CD4-positive, alpha-beta T cell treated with Interleukin-15 for 4 hours (primary cell): ENCODE results near the gene FOSL2.
"Not testable (repeated sequence)": the region's sequence is repeated elsewhere in the genome, so short reads cannot be mapped to it uniquely, and the experiment has no call there.

Source experiments
- DNase-seq: peaks from one replicate; pipeline ENCODE4 v3.0.0-alpha.2; 2020; ENCODE audit warnings: low spot score

FOSL2 gene

DNA sequence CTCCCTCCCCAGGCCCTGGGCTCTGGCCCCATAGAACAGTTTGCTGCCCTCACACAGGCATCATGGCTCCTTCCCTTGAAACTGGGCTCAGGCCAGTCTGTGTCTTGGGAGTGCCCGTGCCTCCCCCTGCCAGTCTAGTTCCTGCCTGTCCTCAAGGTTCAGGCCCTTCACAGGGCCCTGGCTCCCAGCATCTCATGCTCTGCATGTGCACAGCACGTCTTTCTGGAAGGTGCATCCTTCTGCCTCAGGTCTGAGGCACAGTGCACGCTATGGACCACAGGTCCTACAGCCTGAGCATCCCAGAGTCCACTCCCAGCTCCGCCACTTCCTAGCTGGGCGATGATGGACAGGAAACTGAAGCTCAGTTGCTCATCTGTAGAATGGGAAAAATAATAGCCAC lies 35.6 kb upstream of the FOSL2 start:
- no peak for DNase-seq

DNA sequence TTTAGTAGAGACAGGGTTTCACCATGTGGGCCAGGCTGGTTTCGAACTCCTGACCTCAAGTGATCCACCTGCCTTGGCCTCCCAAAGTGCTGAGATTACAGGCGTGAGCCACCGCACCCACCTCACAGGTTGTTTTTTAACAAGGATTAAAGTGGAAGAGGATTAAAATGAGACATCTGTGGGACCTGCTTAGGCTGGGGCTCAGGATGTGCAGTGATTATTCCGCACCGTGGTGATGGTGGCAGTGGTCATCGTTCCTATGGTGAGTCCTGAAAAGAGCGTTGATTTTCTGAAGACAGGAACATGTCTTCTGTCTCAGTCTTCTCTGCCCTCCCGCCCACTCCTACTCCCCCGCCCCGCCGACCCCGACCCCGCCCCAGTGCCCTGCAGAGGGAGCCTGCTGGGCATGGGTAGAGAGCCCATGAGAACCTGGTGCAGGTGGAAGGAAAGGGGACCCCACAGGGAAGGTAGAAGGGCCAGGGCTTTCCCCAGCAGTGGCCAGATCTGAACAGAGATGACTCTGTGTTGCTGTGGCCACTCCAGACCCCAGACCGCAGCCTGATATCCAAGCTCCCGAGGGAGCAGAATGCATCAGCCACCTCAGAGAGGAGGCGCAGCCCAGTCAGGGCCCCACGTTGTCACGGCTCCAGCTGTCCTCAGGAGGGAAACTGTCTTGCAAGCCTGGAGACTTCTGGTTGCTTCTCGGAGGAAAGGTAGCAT lies 34.5 kb upstream of the FOSL2 start:
- no peak for DNase-seq

DNA sequence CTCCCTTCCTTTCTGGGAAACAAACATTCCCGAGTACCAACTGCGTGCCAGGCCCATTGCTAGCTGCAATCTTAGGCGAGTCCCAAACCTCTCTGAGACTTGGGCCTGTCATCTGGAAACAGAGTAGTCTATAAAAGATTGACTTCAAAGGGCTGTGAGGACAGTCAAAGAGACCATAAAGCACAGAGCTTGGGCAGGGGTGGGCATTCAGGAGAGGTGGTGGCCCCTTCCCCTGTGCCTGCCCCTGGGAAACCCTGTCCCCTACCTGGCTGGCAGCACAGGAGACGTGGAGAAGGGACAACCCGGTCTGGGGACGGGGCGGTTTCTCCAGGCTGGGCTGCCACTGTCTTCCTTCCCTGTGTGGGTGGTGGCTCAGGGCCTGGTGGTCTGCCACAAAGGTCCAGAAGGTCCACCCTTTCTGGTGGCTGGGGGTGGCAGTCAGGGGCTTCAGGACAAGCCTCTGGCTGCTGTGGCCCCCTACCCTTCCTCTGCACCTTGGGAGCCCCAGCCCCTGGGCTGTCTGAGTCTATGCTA lies 33.9 kb upstream of the FOSL2 start:
- DNase-seq = no peak

DNA sequence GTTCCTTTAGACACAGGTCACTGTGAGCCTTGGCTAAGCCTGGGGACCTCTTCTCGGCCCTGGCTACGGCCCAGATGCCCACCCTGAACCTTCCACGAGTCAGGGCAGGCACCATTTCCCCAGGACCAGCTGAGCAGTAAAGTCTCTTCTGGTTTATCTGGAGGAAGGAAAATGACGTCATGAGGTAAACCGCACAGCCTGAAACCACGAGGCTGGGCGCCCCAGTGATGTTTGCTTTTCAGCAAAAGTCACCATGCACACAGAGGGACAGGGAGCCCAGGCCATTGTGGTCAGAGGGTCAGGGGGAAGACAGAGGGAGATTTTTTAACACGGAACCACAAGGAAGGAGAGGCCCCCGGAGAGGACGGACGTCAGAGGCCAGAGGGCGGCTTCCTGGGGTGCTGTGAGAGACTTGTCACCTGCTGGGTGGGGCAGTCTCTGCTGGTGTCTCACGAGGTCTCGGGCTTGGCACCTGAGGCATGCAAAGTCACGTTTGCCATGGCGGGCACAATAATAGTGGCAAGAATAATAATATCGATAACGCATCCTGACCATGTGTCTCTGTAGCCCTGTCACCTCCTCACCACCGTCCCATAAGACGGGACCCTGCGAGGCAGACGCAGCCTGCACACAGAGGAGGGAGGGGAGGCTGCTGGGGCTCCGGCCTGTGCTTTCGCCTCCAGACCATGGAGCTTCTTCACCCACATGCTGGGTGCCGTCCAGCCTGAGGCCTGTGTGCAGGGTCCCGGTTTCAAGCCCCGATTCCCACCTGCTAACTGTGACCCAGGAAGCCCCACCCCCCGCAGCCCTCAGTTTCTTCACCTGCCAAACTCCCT lies 33.2 kb upstream of the FOSL2 start:
- DNase-seq = peak; percentile 79

DNA sequence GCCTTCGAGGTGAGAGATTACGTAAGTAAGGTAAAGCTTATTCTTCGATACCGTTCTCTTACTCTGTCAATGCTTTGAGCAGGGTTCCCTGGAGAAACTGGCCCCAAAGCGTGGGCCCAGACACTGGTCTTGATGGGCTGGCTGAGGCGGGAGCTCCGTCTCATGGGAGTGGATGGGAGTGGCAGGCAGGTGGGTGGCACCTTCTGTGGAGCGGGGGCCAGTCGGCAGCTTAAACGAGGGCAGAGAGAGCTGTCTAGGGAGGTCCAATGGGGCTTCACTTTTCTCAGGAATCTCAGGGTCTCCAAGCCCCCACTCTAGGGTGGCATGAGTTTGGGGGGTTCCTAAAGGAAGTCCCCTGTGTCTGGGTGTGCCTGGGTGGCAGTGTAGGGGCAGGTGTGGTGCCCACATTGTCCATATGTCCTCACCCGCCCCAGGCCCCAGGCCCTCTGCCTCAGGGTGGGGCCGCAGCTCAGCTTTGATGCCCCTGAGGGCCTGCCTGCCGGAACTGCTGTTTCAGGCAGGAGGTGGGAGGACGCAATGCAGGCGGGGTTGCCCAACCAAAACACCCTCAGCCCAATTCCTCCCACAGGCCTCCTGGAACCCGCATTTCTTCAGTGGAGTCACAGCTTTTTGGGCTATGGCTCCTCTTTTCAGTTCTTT lies 32.5 kb upstream of the FOSL2 start:
- DNase-seq = no peak

DNA sequence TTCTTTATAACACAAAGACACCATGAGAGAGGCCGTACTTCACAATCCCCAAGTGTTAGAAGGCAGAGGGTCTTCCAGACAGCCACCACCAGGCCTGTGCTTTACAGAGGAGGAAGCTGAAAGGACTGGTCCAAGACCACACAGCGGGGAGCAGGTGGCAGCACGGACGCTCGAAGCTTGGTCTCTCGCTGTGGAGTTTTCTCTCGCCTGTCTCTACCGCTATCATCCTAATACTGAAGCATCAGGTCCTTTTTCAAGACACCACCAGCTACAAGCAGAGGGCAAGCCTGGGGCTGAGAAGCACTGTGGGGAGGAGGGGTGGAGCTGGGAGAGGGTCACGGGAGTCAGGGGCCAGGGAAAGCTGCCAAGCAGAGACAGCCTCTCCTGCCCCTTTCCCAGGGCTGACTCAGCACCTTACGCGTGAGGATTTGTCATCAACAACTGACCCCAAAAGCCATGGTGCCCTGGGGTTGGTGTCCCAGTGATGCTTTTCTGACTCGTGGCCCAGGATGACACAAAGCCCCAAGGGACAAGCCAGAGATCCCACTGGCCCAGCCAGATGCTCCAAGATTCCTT lies 31.9 kb upstream of the FOSL2 start:
- no peak for DNase-seq

DNA sequence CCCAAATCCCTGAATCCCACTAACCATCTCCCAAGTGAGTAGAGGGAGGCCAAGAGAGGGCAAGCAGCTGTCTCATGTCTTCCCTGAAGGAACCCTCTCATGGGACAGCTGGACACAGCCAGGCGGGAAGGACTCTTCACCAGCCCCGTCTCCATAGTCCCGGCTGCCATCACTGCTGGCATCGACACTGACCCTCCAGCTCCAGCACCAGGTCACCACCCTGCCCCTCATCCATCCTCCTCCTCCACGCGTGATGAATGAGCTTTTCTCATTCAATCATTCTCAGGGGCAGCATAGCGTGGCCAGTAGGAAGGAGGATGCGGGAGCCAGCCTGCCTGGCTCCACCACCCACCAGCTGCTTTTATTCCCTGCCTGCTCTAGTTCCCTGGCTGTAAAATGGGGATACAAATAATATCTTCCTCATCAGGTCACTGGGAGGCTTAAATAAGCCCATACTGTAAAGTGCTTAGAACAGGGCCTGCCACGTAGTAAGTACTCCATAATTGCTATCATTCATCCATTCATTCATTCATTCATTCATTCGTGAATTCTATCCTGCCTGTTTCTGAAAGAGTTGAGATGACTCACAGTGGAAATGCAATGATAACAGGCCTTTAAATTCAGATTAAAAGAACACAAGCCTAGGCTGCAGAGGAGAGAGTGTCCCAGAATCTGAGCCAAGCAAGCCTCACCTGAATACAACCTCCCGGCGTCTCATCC lies 30.5 kb upstream of the FOSL2 start:
- DNase-seq = no peak

DNA sequence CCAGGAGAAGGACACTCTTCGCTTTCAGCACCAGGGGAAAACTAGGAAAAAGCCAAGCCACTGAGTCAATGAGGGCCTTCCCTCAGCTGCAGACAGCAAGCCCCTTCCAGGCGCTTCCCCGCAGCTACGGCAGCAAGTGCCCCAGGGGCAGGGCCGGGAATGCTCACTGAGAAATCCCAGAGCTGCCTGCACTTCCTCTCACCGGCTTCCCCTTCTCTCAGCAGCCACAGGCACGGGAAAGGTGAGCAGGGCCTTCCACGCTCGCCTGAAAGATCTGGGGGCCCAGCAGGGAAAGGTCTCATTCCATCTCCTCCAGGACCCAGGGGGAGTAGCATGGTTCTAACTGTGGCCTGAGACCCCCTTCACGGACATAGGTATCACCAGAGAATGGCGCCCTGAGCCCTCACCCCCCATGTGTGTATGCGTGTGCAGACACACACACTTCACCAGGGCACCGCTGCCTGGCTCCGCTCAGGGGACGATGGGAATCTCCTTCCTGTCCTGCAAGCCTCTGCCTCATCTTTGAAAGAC lies 29.6 kb upstream of the FOSL2 start:
- no peak for DNase-seq

DNA sequence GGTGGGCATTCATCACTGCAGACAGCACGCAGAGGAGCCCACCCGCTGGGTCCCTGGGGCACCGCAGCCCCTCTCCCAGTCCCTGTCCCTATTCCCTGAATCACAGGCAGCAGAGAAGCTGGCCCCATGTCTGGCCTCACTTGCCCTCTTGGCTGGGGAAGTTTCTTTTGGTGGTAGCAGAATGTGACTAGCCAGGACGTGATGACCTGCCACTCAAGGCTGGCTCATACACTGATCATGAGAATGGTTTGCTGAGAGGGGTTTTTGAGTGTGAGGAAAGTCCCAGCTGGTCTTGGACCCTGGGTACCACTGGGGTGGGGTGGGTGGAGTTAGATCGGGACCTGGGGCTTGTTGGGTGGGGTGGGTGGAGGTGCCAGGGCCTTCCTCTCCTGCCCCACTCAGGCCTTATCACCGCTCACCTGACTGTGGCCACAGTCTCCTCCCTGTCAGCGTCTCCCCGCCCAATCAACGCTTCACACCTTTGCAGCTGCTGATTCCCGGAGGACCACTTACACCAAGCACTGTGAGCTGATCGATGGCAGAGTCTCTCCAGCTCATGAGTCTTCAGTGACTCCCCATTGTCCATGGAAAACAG lies 28.9 kb upstream of the FOSL2 start:
- DNase-seq = no peak

DNA sequence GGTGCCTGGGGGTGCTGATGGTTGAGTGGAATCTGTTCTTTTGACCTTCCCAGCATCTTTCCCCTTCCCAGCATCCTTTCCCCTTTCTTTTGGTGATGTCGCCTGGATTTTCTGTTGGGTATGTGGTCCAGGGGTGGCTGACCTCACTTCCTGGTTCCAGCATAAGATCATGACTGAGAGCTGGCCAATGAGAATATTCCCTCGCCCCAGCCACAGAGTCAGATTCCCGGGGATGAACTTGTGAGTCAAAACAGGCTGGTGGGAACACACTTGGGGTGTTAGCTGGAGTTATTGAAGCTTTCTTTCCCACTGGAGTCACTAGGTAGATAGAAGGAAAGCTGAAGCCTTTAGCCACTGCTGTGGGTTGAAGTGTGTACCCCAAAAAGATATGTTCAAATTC lies 28.0 kb upstream of the FOSL2 start:
- no peak for DNase-seq

DNA sequence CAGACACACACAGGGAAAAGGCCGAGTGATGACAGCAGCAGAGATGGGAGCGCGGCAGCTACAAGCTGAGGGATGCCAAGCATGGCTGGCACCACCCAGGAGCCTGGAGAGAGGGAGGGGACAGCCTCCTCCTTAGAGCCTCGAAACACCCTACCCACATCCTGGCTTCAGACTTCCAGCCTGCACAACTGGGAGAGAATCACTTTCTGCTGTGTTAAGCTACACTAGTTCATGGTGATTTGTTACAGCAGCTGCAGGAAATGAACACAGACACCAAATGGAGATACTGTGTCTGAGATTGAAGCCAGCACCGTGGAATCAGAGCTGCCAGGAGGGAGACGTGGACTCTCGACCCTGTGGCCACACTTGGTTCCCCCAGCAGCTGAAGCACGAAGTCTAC lies 27.5 kb upstream of the FOSL2 start:
- DNase-seq = no peak

DNA sequence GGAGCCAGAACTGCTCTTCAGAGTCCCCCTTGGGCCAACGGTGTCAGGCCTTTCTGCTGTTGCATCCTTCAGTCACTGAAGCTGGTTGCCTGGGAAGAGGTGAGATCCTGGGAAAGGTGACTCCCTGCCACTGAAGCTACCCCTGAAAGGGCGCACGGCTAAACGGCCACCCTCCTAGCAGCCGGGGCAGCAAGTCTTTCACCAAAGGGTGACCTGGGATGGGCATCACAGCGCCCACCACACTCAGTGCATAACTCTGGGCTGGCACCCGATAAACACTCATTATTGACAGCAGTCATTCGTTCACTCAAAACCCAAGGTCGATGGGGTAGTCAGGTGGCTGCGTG lies 26.5 kb upstream of the FOSL2 start:
- DNase-seq = no peak

DNA sequence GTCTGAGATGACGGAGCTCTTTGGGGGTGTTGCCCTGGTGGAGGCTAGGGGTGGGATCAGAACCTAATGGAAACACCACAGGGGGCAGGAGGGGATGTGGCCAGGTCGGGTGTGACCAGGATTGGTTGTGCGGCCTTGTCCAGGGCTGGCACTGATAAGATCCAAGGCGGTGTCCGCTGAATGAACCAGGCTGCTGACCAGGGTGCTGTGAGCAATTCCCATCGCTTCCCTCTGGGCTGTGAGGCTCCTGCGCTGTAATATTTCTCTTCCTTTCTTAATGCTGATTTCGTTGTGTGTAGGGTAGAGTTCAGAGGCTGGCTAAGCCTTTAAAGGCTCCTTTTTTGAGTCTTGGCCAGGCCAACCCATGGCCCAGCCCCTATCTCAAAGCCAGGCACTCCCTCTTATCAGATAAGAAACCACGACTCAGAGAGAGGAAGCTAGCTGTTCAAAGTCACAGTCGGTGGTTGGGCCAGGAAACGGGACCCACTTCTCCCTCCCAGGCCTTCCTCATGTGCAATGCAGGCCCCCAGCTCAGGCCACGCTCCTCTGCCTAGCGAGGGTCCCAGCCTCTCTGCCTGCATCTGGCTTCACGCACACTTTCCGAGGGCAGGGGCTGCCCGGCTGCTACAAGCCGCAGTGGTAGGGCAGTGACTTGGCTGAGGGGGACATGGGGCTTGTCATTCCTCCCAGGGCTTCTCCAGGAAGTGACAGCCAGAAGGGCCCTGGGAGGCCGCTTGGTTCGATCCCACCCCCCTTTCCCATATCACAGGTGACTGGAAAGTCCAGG lies 26.0 kb upstream of the FOSL2 start:
- peak; percentile 70 for DNase-seq

DNA sequence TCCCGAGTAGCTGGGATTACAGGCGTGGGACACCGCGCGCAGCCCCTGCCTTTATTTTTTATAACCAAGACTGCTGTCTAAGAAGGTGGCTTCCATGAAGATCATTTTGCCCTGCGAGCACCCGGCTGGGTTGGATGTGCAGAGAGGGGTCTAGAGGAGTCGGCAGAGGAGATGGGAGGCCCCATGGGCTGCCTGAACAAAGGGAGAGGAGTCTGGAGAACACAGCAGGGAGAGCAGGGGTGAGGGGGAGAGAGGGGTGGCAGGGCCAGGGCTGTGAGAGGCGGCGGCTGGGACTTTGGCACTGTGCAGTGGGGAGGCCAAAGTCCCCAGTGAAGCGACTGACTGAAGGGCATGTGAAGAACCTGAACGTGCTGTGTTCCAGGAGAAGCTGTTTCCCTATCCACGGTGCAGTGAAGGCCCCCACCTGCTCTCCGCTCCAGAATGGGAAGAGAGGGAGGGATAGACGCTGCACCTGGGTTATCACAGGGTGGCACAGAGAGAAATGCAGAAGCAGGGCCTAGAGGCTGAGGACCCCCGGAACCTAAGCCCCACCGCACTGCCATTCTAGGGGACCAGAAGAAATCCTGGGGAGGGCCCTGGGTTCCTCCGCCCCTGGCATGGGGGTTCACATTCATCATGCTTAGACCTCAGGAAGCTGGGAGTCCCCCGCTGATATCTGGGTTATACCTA lies 24.8 kb upstream of the FOSL2 start:
- DNase-seq = no peak

DNA sequence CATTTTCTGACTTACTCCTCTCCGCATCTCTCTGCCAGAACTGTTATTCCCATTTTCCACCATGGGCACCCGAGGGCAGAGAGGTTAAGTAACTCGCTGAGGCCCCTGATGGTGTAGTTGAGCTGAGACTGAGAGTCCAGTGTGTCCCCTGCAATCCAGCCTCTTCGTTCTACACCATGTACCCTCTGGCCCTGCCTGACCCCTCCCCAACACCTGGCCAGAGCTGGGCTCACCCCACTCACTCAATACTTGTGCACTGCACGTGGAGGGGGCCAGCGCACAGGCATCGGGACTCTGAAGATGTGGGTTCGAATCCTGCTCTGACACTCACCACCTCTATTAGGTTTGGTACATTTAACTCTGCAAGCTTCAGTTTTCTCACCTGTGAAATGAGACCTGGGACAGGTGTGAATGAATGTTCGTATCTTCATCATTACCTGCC lies 24.3 kb upstream of the FOSL2 start:
- DNase-seq = no peak

DNA sequence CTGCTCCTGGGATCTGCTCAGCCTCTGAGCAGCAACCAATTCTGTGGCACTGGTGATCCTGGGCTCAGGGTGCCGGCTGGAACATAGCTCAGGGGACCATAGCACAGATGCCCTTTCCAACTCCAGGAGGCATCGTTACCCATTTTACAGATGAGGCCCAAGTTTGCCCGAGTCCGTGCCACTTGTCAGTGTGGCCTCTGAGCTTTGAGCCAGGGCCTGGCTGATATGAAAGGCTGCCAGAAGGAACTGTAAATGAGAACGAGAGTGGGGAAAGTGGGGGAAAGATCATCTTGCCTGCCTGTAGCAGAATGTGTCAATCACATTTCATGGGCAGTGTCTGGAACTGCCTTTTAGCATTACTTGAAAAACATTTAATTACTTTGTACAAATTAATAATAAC lies 23.3 kb upstream of the FOSL2 start:
- DNase-seq = no peak

DNA sequence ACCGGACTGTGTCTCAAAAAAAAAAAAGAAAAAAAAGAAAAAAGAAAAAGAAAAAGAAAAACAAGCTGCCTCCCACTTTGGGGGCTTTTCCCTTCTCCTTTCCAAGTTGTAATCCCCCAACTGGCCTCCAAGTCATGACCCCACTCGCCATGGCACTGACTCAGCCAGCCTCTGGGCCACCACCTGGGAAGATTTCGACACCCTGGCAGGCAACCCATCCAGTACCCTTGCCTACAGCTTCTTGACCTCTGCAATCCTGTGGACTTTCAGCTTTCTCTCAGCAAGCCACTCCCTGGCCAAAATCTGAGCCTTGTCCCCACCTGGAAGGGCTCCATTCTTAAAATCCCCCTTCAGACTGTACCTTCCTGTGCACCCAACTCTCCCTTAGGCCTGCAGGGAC lies 22.3 kb upstream of the FOSL2 start:
- no peak for DNase-seq

DNA sequence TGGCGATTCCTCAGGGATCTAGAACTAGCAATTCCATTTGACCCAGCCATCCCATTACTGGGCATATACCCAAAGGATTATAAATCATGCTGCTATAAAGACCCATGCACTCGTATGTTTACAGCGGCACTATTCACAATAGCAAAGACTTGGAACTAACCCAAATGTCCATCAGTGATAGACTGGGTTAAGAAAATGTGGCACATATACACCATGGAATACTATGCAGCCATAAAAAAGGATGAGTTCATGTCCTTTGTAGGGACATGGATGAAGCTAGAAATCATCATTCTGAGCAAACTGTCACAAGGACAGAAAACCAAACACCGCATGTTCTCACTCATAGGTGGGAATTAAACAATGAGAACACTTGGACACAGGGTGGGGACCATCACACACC lies 20.9 kb upstream of the FOSL2 start:
- DNase-seq = not testable (repeated sequence)

DNA sequence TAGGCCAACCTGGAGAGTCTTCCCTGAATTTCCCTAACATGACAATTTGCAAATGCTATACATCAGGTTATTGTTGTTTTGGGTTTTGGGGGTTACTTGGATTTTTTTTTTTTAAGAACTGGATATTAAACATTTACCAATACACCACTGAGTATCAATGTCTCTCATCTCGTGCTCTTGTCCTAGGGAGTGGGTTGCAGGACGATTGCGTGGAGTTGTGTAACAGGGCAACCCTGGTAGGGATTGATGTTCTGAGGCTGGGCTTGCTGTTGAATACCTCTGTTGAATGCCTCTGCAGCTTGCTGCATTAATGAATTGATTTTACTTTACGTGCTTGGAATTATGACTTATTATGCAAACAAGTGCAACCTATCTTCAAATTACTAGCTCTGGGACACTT lies 18.8 kb upstream of the FOSL2 start:
- no peak for DNase-seq

DNA sequence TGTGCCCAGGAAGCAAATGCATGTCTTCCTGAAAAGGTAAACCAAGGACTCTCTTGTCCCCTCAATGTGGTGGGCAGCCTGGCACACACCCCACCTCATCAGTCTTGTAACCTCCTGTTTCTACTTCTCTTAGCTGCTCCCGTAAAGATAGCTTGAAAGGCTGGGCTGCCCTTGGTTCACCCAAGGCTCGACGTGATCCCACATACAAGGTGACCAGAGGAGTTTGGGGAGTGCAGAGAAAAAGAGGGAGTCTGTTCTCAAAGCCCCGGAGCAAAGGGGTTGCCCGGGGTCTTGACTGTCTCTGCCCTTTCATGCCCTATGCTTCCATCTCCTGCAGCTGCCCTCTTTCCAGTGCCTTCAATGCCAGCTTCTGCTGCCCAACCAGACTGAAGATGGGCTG lies 18.3 kb upstream of the FOSL2 start:
- DNase-seq = no peak
